Central memory CD4-positive, alpha-beta T cell (primary cell): ENCODE data around the gene WWTR1.

Source experiments
- DNase-seq: peaks from one replicate; pipeline ENCODE4 v3.0.0; 2022

WWTR1 gene

GRCh38 chr3:149490260-149490971, 167.4 kb downstream of the WWTR1 start:
- no peak for DNase-seq

- no peak for DNase-seq
These were observed 168.7 kb downstream of the WWTR1 start for GRCh38 chr3:149489060-149489690.

GRCh38 chr3:149487598-149488197, 170.1 kb downstream of the WWTR1 start:
- no peak for DNase-seq

GRCh38 chr3:149486726-149487125, 171.1 kb downstream of the WWTR1 start:
- no peak for DNase-seq

GRCh38 chr3:149481491-149481890, 176.3 kb downstream of the WWTR1 start:
- DNase-seq = no peak

- no peak for DNase-seq
These were observed 176.8 kb downstream of the WWTR1 start for GRCh38 chr3:149481056-149481455.

- no peak for DNase-seq
These were observed 177.4 kb downstream of the WWTR1 start for GRCh38 chr3:149480326-149481017.

GRCh38 chr3:149479621-149480325, 178.1 kb downstream of the WWTR1 start:
- DNase-seq = no peak

- no peak for DNase-seq
These were observed 181.6 kb downstream of the WWTR1 start for GRCh38 chr3:149476225-149476624.

GRCh38 chr3:149475451-149476060, 182.3 kb downstream of the WWTR1 start:
- DNase-seq = no peak

- DNase-seq = no peak
These were observed 183.5 kb downstream of the WWTR1 start, which contains the start of gene TM4SF4 for GRCh38 chr3:149474250-149474817. TM4SF4 (plus strand) TSS chr3:149474697; CDS start chr3:149474878, 181 bp downstream.

- DNase-seq = no peak
These were observed 184.2 kb downstream of the WWTR1 start for GRCh38 chr3:149473357-149474249.

GRCh38 chr3:149472030-149472797, 185.6 kb downstream of the WWTR1 start:
- no peak for DNase-seq

- DNase-seq = no peak
These were observed 187.4 kb downstream of the WWTR1 start for GRCh38 chr3:149470381-149470780.

GRCh38 chr3:149468504-149469212, 189.2 kb downstream of the WWTR1 start:
- no peak for DNase-seq
